Endothelial cell of umbilical vein (primary cell): Measurements from ENCODE around the gene RPS6KB1. TPM values are rescaled to one million over a fixed set of nuclear protein-coding genes. Genes with fewer than 3 reads are reported as not detected.

ENCODE experiments used
- BruUV-seq: library from RNA; stranded (reverse); fragments of 400-500 nt; replicated peaks from 2 replicates; lab custom pipeline; 2021; lab: Mats Ljungman, UMichigan
- CTCF ChIA-PET: fragments of 300-600, 350-600 bp; sonication (Branson Sonifier 250); formaldehyde crosslinking; loops from one replicate; lab custom pipeline; 2021; ENCODE audit warnings: antibody characterized with exemption, inconsistent platforms; lab: Charles Lee
- POLR2A ChIA-PET: fragments of 300-600, 350-600 bp; sonication (Branson Sonifier 250); formaldehyde crosslinking; loops from one replicate; lab custom pipeline; 2021; ENCODE audit warnings: antibody characterized with exemption, inconsistent platforms; lab: Charles Lee
- DNase-seq: peaks from one replicate; pipeline ENCODE4 v3.0.0-alpha.2; 2011; ENCODE audit warnings: low read depth, low spot score
- FAIRE-seq: peaks from 2 replicates; lab custom pipeline; 2011; peaks lifted over from hg19 to GRCh38; lab: Jason Lieb, UNC
- H2AFZ ChIP-seq: 2 replicates; pipeline ENCODE4 v1.6.0; 2012; ENCODE audit warnings: low read depth, low read length, control low read depth, inconsistent platforms
- H3K27ac ChIP-seq: 2 replicates; pipeline ENCODE4 v1.5.1; 2011; ENCODE audit warnings: low read depth, mild to moderate bottlenecking, control low read depth, low read length, moderate library complexity; ENCODE audit not compliant: insufficient read depth
- H3K27me3 ChIP-seq, 2 experiments: 2 replicates each; pipeline versions ENCODE4 v1.6.0 to v1.6.1; 2011; ENCODE audit warnings: low read length in 2 of 2, mixed read lengths in 1 of 2; ENCODE audit not compliant: control insufficient read depth in 2 of 2, insufficient read depth in 2 of 2
- H3K36me3 ChIP-seq, 2 experiments: 2 replicates in 1 of 2; 3 replicates in 1 of 2; pipeline ENCODE4 v1.5.1; 2011; ENCODE audit warnings: low read length in 2 of 2, mild to moderate bottlenecking in 1 of 2, moderate library complexity in 1 of 2; ENCODE audit not compliant: control insufficient read depth in 2 of 2, insufficient read depth in 2 of 2; ENCODE audit errors: extremely low read depth in 1 of 2
- H3K4me1 ChIP-seq: 3 replicates; pipeline ENCODE4 v1.5.1; 2011; ENCODE audit warnings: mild to moderate bottlenecking, low read length; ENCODE audit not compliant: control insufficient read depth, insufficient read depth; ENCODE audit errors: extremely low read depth
- H3K4me2 ChIP-seq: 2 replicates; pipeline ENCODE4 v1.6.1; 2011; ENCODE audit warnings: low read length, control low read depth, mixed read lengths; ENCODE audit not compliant: insufficient read depth
- H3K4me3 ChIP-seq, 3 experiments: fragments of 200-600 bp in 1 of 3; sonication (generic), shearing (Covaris generic) in 1 of 3; replicated peaks in 1 of 3; 2 replicates each; pipeline ENCODE4 v1.5.1; 2011 to 2016; ENCODE audit warnings: control low read depth in 3 of 3, low read length in 3 of 3, mild to moderate bottlenecking in 2 of 3, inconsistent platforms in 1 of 3, low read depth in 1 of 3, moderate library complexity in 1 of 3; ENCODE audit not compliant: insufficient read depth in 1 of 3
- H3K79me2 ChIP-seq: 2 replicates; pipeline ENCODE4 v1.6.0; 2012; ENCODE audit warnings: low read length, inconsistent platforms; ENCODE audit not compliant: control insufficient read depth, insufficient read depth
- H3K9ac ChIP-seq: replicated peaks from 2 replicates; pipeline ENCODE3; 2011; ENCODE audit warnings: low read length, control low read depth; ENCODE audit not compliant: insufficient read depth; ENCODE audit errors: extremely low read depth
- H3K9me1 ChIP-seq: replicated peaks from 3 replicates; pipeline ENCODE4 v1.6.0; 2011; ENCODE audit warnings: mild to moderate bottlenecking, low read length; ENCODE audit not compliant: control insufficient read depth, insufficient read depth; ENCODE audit errors: extremely low read depth
- H3K9me3 ChIP-seq: replicated peaks from 2 replicates; pipeline ENCODE4 v1.5.1; 2012; ENCODE audit warnings: low read length, inconsistent platforms; ENCODE audit not compliant: control insufficient read depth, insufficient read depth
- H4K20me1 ChIP-seq: replicated peaks from 2 replicates; pipeline ENCODE3; 2011; ENCODE audit warnings: mild to moderate bottlenecking, low read length; ENCODE audit not compliant: control insufficient read depth, insufficient read depth; ENCODE audit errors: extremely low read depth
- CTCF ChIP-seq, 2 donors: IDR thresholded peaks; 1 replicate in 1 of 2; 2 replicates in 1 of 2; pipeline ENCODE4 v1.5.1; 2011; ENCODE audit warnings: low read length in 2 of 2, mild to moderate bottlenecking in 2 of 2, moderate library complexity in 2 of 2, control low read depth in 1 of 2, inconsistent platforms in 1 of 2, low read depth in 1 of 2; ENCODE audit not compliant: insufficient read depth in 1 of 2; ENCODE audit errors: extremely low read depth in 1 of 2
- EZH2 ChIP-seq: IDR thresholded peaks from 2 replicates; pipeline ENCODE4 v1.6.1; 2012; ENCODE audit warnings: borderline replicate concordance, low read depth, mild to moderate bottlenecking, moderate library complexity, low read length, inconsistent platforms; ENCODE audit not compliant: severe bottlenecking
- GATA2 ChIP-seq: IDR thresholded peaks from 2 replicates; pipeline ENCODE4 v1.7.0; 2011; ENCODE audit warnings: low read depth, mild to moderate bottlenecking, moderate library complexity, mixed read lengths, low read length; ENCODE audit not compliant: insufficient read length, insufficient read depth
- JUN ChIP-seq: IDR thresholded peaks from 2 replicates; pipeline ENCODE4 v1.6.1; 2011; ENCODE audit warnings: borderline replicate concordance, low read depth; ENCODE audit not compliant: insufficient read length, insufficient read depth
- MAX ChIP-seq: IDR thresholded peaks from 2 replicates; pipeline ENCODE4 v1.6.1; 2011; ENCODE audit not compliant: insufficient read depth, insufficient read length
- MYC ChIP-seq: IDR thresholded peaks from one replicate; pipeline ENCODE4 v1.6.1; 2011; ENCODE audit warnings: mild to moderate bottlenecking, low read depth, low read length
- POLR2A ChIP-seq: IDR thresholded peaks from 2 replicates; pipeline ENCODE4 v1.6.1; 2012; ENCODE audit warnings: low read depth, mild to moderate bottlenecking, control low read depth, low read length
- POLR2AphosphoS5 ChIP-seq: IDR thresholded peaks from 2 replicates; pipeline ENCODE4 v1.6.1; 2012; ENCODE audit warnings: low read depth, mild to moderate bottlenecking, control low read depth, low read length, moderate library complexity; ENCODE audit not compliant: insufficient read depth
- dilution Hi-C: fragments of 300-500 bp; cut with MboI; formaldehyde crosslinking; loops from one replicate; pipeline ENCODE4 v1.15.0; 2019; ENCODE audit warnings: low sequenced_read_pairs; ENCODE audit not compliant: extremely low pct_ligation_motif_present
- intact Hi-C: fragments of 100-400 bp; cut with micrococcal nuclease; formaldehyde crosslinking; loops from one replicate; pipeline ENCODE4 v1.10.0; 2022
- polyA plus RNA-seq, 4 experiments: library from polyadenylated mRNA; depleted of rRNA in 3 of 4; stranded (reverse) in 3 of 4; unstranded in 1 of 4; fragments of >200 nt; gene quantifications; 2 replicates each; pipeline versions ENCODE4 v1.2.1 to v1.2.3, GENCODE V29; 2011 to 2012; ENCODE audit warnings: missing spikeins in 1 of 4
- total RNA-seq: library from RNA; stranded (reverse); gene quantifications from 2 replicates; pipeline ENCODE4 v1.2.3, GENCODE V29; 2021

RPS6KB1 gene
- total and polyA plus RNA-seq, 2 donors (not counting 3 experiments of a cell fraction or from before 2014, with no cell fraction given), result 5.4 to 45.7 TPM

- Histone ChIP-seq H3K27ac (peak overlapping the region; percentile 51), H3K4me2 (no peak overlapping the region), H2AFZ (no peak overlapping the region), H3K9me3 (no peaks in the 10 kb centered on the region), H4K20me1 (no peaks in the 10 kb centered on the region), H3K9ac (no peak overlapping the region), H3K79me2 (peaks cover 7% of the 10 kb centered on the region), H3K27me3 (no peaks in the 10 kb centered on the region), H3K4me3 (no peak overlapping the region), H3K9me1 (no peaks in the 10 kb centered on the region), H3K4me1 (peaks cover 10% of the 10 kb centered on the region), H3K36me3 (peaks cover 2 to 4% of the 10 kb centered on the region in 2 experiments)
- dilution Hi-C loops (no loop called here), intact Hi-C loops (no loop called here)
- CTCF ChIA-PET, result interaction anchor here (0.7 to 6.4 kb wide), 6 partner anchors 11 to 101 kb away, joined by 3 to 55 read pairs (median 9); no protein-coding TSS in a partner anchor
- TF ChIP-seq POLR2A, result peak; percentile 55
- no peak for TF ChIP-seq EZH2
- peak; percentile 55 for TF ChIP-seq POLR2AphosphoS5
- FAIRE-seq, result no peak
- peak; percentile 74 for DNase-seq
- BruUV-seq, result no TSS peak
- POLR2A ChIA-PET, result interaction anchor here (0.6 to 12.6 kb wide), 12 partner anchors 9 to 282 kb away, joined by 3 to 224 read pairs (median 4); no protein-coding TSS in a partner anchor
These were observed 47.1 kb upstream of the RPS6KB1 start for GRCh38 chr17:59845595-59846393.

- intact Hi-C loops, result no loop called here
- DNase-seq (peak; percentile 74), FAIRE-seq (no peak)
- Histone ChIP-seq H3K4me2 (no peak overlapping the region), H3K79me2 (no peaks in the 10 kb centered on the region), H3K4me3 (no peak overlapping the region), H3K9me1 (no peaks in the 10 kb centered on the region), H3K36me3 (no peaks in the 10 kb centered on the region), H2AFZ (no peak overlapping the region), H3K9ac (no peak overlapping the region), H3K4me1 (peaks cover 10% of the 10 kb centered on the region), H3K27ac (peak overlapping the region; percentile 10), H3K9me3 (no peaks in the 10 kb centered on the region), H3K27me3 (no peaks in the 10 kb centered on the region), H4K20me1 (no peaks in the 10 kb centered on the region)
- TF ChIP-seq CTCF (IDR thresholded peaks at IDR 0.05; ENCODE audit: extremely low read depth in 1 of 2, insufficient read depth in 1 of 2, low read depth in 1 of 2, low read length in 2 of 2), result no peak
- no peak for TF ChIP-seq EZH2
- no peak for TF ChIP-seq MYC
- no peak for TF ChIP-seq MAX
- TF ChIP-seq GATA2, result no peak
- peak; percentile 16 for TF ChIP-seq JUN
- ChIA-PET CTCF (interaction anchor here (0.9 to 6.4 kb wide), 4 partner anchors 13 to 101 kb away, joined by 3 to 55 read pairs (median 32); no protein-coding TSS in a partner anchor), POLR2A (interaction anchor here (0.6 to 12.6 kb wide), 7 partner anchors 9 to 96 kb away, joined by 3 to 224 read pairs (median 6); no protein-coding TSS in a partner anchor)
- dilution Hi-C loops, result no loop called here
- no TSS peak for BruUV-seq
These were observed 46.3 kb upstream of the RPS6KB1 start for GRCh38 chr17:59846394-59847165.
